GM10266 (cell line): ENCODE results near the gene MRE11.
A peak's percentile ranks its signal among the peaks of the same experiment; 100 is the strongest.
"Not testable (repeated sequence)": the region's sequence is repeated elsewhere in the genome, so short reads cannot be mapped to it uniquely, and the experiment has no call there.

Experiments
- DNase-seq: peaks from one replicate; pipeline ENCODE4 v3.0.0; 2012; ENCODE audit errors: extremely low spot score
- CTCF ChIP-seq: IDR thresholded peaks from 2 replicates; pipeline ENCODE4 v1.5.1; 2012; ENCODE audit warnings: mild to moderate bottlenecking, low read depth; ENCODE audit not compliant: control insufficient read depth, insufficient read depth; ENCODE audit errors: missing control alignments

MRE11 gene

GRCh38 chr11:94401773-94402265 lies 91.8 kb downstream of the MRE11 start:
- no peak for TF ChIP-seq CTCF
- DNase-seq = no peak

- no peak for TF ChIP-seq CTCF
- DNase-seq = peak; percentile 16
Measured at GRCh38 chr11:94400839-94401772, 92.5 kb downstream of the MRE11 start, which contains the start of gene GPR83. GPR83 (minus strand) TSS chr11:94401419; CDS start chr11:94401247, 172 bp downstream.

- TF ChIP-seq CTCF = no peak
- DNase-seq = no peak
Measured at GRCh38 chr11:94400457-94400838, 93.2 kb downstream of the MRE11 start.

GRCh38 chr11:94400050-94400449 lies 93.6 kb downstream of the MRE11 start:
- no peak for DNase-seq
- TF ChIP-seq CTCF = no peak

GRCh38 chr11:94398101-94398500 lies 95.5 kb downstream of the MRE11 start:
- DNase-seq = no peak
- TF ChIP-seq CTCF = no peak

- no peak for TF ChIP-seq CTCF
Measured at GRCh38 chr11:94396282-94396681, 97.4 kb downstream of the MRE11 start.

GRCh38 chr11:94391937-94392336 lies 101.7 kb downstream of the MRE11 start:
- DNase-seq = not testable (repeated sequence)

More at GRCh38 chr11:94396282-94396681, 97.4 kb downstream of the MRE11 start:
- no peak for DNase-seq

- DNase-seq = no peak
- no peak for TF ChIP-seq CTCF
Measured at GRCh38 chr11:94379613-94380012, 114.0 kb downstream of the MRE11 start.
